HG03575 (cell line): ENCODE data around the gene ASB1.

Source experiments
- ATAC-seq: cut with Tn5 transposase; IDR thresholded peaks from one replicate; pipeline ENCODE4 v1.9.1; 2021; ENCODE audit not compliant: unreplicated experiment, insufficient number of reproducible peaks, low FRiP score; ENCODE audit errors: extremely low read depth

ASB1 gene

GRCh38 chr2:238458651-238459050 lies 31.9 kb downstream of the ASB1 start:
- ATAC-seq = no peak

GRCh38 chr2:238459081-238459629 lies 32.4 kb downstream of the ASB1 start:
- ATAC-seq = no peak

GRCh38 chr2:238461051-238461450 lies 34.3 kb downstream of the ASB1 start:
- ATAC-seq = no peak

- no peak for ATAC-seq
These were observed 34.8 kb downstream of the ASB1 start for GRCh38 chr2:238461491-238461890.

GRCh38 chr2:238461916-238462315 lies 35.2 kb downstream of the ASB1 start:
- ATAC-seq = no peak

GRCh38 chr2:238462782-238463396 lies 36.2 kb downstream of the ASB1 start:
- ATAC-seq = no peak

- ATAC-seq = no peak
These were observed 37.7 kb downstream of the ASB1 start for GRCh38 chr2:238464389-238464788.

- no peak for ATAC-seq
These were observed 38.9 kb downstream of the ASB1 start for GRCh38 chr2:238465487-238466242.

- ATAC-seq = no peak
These were observed 39.6 kb downstream of the ASB1 start for GRCh38 chr2:238466243-238466756.

GRCh38 chr2:238467062-238467461 lies 40.3 kb downstream of the ASB1 start:
- ATAC-seq = no peak

GRCh38 chr2:238467792-238468191 lies 41.1 kb downstream of the ASB1 start:
- ATAC-seq = no peak

GRCh38 chr2:238469155-238469554 lies 42.4 kb downstream of the ASB1 start:
- ATAC-seq = no peak

- ATAC-seq = no peak
These were observed 46.3 kb downstream of the ASB1 start for GRCh38 chr2:238473014-238473413.

- ATAC-seq = no peak
These were observed 46.8 kb downstream of the ASB1 start for GRCh38 chr2:238473523-238473922.

- no peak for ATAC-seq
These were observed 48.3 kb downstream of the ASB1 start for GRCh38 chr2:238475034-238475433.

- ATAC-seq = no peak
These were observed 48.8 kb downstream of the ASB1 start for GRCh38 chr2:238475566-238475965.

- no peak for ATAC-seq
These were observed 49.5 kb downstream of the ASB1 start for GRCh38 chr2:238476258-238476657.

- ATAC-seq = no peak
These were observed 51.5 kb downstream of the ASB1 start for GRCh38 chr2:238478216-238478615.

GRCh38 chr2:238479847-238480246 lies 53.1 kb downstream of the ASB1 start:
- ATAC-seq = no peak

GRCh38 chr2:238483021-238483420 lies 56.3 kb downstream of the ASB1 start:
- ATAC-seq = no peak
